GM06990 (cell line): ENCODE data around the gene GLIS1.

ENCODE experiments used
- DNase-seq: peaks from one replicate; pipeline ENCODE4 v3.0.0-alpha.2; 2011; ENCODE audit not compliant: insufficient read length; ENCODE audit errors: extremely low read depth
- H3K27me3 ChIP-seq: replicated peaks from 2 replicates; pipeline ENCODE4 v1.6.0; 2011; ENCODE audit warnings: low read length; ENCODE audit not compliant: control insufficient read depth, insufficient read depth
- H3K36me3 ChIP-seq: 2 replicates; pipeline ENCODE4 v1.5.1; 2011; ENCODE audit warnings: low read length; ENCODE audit not compliant: control insufficient read depth, insufficient read depth
- H3K4me3 ChIP-seq: replicated peaks from 2 replicates; pipeline ENCODE4 v1.5.1; 2011; ENCODE audit warnings: low read depth, mild to moderate bottlenecking, control low read depth, low read length
- CTCF ChIP-seq: IDR thresholded peaks from 2 replicates; pipeline ENCODE4 v1.5.1; 2011; ENCODE audit warnings: low read length, control low read depth, mild to moderate bottlenecking, inconsistent platforms; ENCODE audit not compliant: insufficient read depth, poor library complexity, severe bottlenecking

The GLIS1 gene

DNA sequence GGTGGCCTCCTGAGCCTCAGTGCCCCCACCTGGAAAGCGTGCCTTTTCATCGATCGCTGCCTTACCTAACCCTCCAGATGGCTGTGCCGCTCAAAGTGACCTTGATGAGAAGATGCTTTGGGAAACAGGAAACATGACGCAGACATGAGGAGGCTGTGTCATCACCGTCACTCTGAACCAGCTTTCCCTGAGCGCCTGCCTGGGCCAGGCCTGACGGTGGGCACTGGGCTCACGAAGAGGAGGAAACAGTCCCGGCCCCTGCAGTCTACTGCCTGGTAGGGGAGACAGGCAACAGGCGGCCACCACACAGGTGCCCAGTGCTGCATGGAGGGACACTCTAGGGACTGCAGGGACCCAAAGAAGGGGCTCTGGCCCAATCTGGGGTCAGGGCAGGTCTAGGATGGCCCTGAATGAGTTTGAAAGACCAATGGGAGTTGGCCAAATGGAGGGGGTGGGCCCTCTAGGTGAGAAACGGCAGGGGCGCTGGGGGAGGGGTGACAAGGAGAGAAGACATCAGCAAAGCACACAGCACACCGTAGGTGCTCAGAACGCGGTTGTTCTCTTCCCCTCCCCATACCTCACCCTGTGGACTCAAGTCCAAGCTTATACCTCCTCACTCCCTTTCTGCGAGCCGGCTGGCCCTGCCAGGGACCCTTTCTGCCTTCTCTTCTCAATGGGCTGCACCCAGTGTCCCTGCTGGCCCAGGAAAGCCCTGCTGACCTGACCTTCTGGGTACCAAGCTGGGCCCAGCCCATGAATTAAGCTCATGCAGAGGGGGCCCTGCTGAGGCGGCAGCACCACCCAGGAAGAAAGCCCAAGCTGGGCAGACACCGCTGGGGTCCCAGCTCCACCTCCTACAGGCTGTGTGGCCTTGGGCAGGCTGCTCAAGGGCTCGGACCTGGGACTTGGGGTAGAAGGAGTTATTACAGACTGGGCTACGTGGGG is 44.9 kb downstream of the GLIS1 start:
- no peak for TF ChIP-seq CTCF
- H3K27me3 ChIP-seq, result peaks cover 2% of the 10 kb centered on the region
- H3K36me3 ChIP-seq, result no peaks in the 10 kb centered on the region
- H3K4me3 ChIP-seq, result no peak overlapping the region
- no peak for DNase-seq

DNA sequence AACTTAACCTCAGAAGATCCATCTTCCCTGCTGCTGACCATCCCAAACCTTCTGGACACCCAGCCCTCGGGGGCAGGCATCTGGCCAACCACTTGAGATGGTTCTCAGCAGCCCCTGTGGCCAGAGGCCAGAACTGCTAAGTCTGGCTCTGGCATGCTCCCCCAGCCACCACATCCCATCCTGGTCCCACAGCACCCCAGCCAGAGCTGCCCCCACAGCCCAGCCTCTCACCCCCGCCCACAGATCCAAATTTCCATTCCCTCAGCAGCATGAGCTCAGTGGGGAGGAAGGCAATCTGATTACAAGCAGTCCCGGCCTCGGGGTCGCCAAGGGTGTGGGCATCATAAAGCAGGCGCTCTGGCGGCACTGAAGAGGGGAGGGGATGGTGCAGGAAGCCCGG is 45.6 kb downstream of the GLIS1 start:
- no peak for DNase-seq
- no peak for TF ChIP-seq CTCF

GRCh38 chr1:53691326-53691725 is 47.6 kb downstream of the GLIS1 start:
- no peak for TF ChIP-seq CTCF
- H3K4me3 ChIP-seq, result no peak overlapping the region
- H3K27me3 ChIP-seq, result no peaks in the 10 kb centered on the region; the same call in 1 of the 2 replicates
- no peak for DNase-seq
- no peaks in the 10 kb centered on the region for H3K36me3 ChIP-seq

More for the DNA sequence above, 45.6 kb downstream of the GLIS1 start:
- Histone ChIP-seq H3K4me3 (no peak overlapping the region), H3K27me3 (peaks cover 2% of the 10 kb centered on the region), H3K36me3 (no peaks in the 10 kb centered on the region)

GRCh38 chr1:53690411-53690810 is 48.6 kb downstream of the GLIS1 start:
- H3K36me3 ChIP-seq, result no peaks in the 10 kb centered on the region
- DNase-seq, result no peak
- H3K27me3 ChIP-seq, result no peaks in the 10 kb centered on the region; the same call in 1 of the 2 replicates
- no peak overlapping the region for H3K4me3 ChIP-seq
- TF ChIP-seq CTCF, result no peak

- no peak for DNase-seq
- H3K36me3 ChIP-seq, result no peaks in the 10 kb centered on the region
- H3K4me3 ChIP-seq, result no peak overlapping the region
- no peak for TF ChIP-seq CTCF
- no peaks in the 10 kb centered on the region; the same call in 1 of the 2 replicates for H3K27me3 ChIP-seq
Observed at GRCh38 chr1:53689736-53690326, 49.1 kb downstream of the GLIS1 start.
